ENCODE data around the gene SLC22A3.

The SLC22A3 gene

DNA sequence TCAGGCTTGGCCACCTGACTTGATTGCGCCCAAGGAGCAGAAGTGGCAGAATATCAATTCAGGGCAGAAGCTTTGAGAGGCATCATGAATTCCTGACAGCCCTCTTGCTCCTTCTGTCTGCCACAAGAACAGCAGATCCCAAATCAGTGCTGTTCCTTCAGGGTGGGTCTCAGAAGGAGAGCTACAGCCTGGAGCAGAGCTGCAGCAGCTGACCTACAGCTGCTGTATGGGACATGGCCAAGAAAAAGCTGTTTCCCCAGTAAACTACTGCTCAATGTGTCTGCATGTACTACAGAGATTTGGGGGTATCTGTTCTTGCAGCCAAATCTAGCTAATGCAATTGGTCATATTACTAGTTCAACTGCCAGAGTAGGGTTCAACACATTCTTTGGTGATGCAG lies 69.0 kb downstream of the SLC22A3 start:
- no peak for DNase-seq (ENCODE audit: low read depth in 3 of 3)

- no peak for DNase-seq (ENCODE audit: low read depth in 3 of 3)
These were observed 69.4 kb downstream of the SLC22A3 start for GRCh38 chr6:160417550-160417949.

GRCh38 chr6:160418370-160418769 lies 70.2 kb downstream of the SLC22A3 start:
- no peak for DNase-seq (ENCODE audit: low read depth in 3 of 3)

DNA sequence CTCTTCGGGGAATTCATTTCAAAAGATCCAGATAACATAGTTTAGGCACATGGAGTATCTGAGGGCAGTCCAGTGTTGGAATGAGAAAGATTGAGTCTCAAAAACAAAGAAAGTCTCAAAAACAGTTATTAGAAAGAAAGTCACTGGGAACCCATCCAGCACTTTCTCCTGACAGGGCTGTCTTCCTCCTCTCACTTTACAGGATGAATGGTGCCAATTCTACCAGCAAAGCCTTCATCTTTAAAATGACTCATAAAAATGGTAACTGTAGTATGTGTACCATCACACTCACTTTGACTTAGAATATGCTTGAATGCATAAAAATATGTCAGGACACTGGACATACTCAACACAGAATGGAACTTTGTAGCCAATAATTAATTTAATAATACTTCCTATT lies 71.3 kb downstream of the SLC22A3 start:
- DNase-seq (ENCODE audit: low read depth in 3 of 3) = no peak

- no peak for DNase-seq (ENCODE audit: low read depth in 3 of 3)
These were observed 72.2 kb downstream of the SLC22A3 start for GRCh38 chr6:160420253-160420968.

DNA sequence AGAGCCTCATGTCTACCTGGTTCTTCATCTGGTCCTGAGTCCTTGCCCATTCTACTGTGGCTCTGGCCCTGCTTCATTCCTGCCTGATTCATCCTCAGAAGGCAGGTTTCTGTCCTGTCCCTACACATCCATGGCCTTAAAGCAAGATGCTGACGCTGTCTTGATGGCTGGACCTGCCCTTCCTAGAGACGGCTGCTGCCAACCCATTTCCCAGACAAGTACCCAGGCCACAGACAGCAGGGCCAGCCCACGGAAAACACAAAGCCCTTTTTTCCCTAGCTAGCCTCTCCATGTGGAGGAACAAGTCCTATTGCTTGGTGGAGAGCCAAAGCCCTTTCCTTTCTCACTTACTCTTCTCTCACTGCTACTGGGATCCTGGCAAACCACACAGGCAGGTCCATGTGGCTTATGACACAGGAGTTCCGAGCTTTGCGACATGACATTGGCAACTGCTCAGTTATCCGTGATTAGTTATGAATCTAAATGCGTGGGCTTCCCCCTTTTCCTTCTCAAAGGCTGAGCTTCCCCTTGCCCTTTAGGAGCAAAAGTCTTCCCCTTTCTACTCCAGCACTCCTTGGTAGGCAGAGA lies 72.9 kb downstream of the SLC22A3 start:
- DNase-seq (ENCODE audit: low read depth in 3 of 3) = no peak

GRCh38 chr6:160421854-160422253 lies 73.7 kb downstream of the SLC22A3 start:
- no peak for DNase-seq (ENCODE audit: low read depth in 3 of 3)

GRCh38 chr6:160424256-160424655 lies 76.1 kb downstream of the SLC22A3 start:
- DNase-seq (ENCODE audit: low read depth in 3 of 3) = no peak

DNA sequence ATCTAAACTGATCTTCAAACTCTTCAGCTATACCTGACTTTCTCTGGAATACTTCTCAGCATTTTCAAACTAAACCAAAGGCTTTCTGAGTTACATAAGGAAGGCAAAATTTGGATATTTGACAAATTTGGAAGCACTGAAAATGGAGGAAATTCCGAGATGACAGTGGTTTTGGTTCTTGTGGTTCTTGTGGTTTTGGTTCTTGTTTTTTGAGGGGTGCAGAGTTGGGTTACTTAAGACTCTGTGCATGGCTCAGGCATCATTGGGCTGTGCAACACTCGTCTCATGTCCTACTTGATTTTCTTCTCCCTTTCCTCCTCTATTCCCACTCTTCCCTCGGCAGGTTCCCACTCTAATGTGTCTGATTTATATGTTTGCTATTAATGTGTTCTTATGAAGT lies 78.0 kb downstream of the SLC22A3 start:
- no peak for DNase-seq (ENCODE audit: low read depth in 3 of 3)

DNA sequence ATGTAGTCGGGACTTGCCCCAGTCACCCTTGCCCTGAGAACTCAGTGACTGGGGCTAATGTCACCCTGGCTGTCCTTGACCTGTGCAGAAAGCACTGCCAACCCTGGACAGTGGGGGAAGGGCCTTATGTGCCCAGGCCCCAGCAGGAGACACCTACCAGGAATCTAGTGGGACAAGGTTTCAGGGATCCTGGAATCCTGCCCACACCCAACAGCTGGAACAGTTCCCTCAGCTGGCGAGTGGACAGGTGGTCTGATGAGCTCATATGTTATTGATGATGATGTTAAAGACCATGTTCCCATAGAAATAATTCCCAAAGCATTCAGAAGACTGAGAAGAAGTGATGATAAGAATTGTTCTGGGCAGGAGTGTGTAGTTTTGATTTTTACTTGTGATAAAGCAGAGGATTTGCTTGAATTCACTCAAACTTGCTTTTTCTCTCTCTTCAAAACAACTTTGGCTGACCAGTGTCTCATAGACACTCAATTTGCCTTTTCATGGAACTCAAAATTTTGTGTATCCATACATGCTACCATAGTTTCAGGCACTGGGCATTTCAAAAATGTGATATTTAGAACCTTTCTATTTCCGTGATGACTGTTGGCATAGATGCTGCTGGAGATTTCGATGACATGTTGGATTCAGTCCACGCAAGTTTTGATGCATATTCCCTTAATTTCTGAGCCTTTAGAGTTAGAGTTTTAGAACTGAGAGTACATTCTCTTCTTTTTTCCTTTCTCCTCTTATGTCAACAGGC lies 79.3 kb downstream of the SLC22A3 start:
- no peak for DNase-seq (ENCODE audit: low read depth in 3 of 3)

DNA sequence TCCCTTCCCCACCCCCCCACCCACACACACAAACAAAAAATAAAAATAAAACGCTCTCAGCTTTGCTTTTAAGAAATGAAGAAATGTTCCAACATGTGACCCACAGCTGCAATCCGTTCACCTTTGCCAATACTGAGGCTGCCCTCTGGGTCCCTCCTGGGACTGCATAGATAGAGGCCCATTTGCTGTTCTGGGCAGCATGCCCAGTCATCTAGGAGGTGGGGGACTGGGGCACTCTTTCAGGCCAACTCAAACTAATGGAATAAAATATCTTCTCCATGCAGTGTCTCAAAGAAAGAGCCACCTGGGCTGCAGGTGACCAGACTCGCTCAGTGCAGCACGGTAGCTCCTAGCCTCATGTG lies 79.9 kb downstream of the SLC22A3 start:
- no peak for DNase-seq (ENCODE audit: low read depth in 3 of 3)

- DNase-seq (ENCODE audit: low read depth in 3 of 3) = no peak
These were observed 80.8 kb downstream of the SLC22A3 start for GRCh38 chr6:160428818-160429619.

DNA sequence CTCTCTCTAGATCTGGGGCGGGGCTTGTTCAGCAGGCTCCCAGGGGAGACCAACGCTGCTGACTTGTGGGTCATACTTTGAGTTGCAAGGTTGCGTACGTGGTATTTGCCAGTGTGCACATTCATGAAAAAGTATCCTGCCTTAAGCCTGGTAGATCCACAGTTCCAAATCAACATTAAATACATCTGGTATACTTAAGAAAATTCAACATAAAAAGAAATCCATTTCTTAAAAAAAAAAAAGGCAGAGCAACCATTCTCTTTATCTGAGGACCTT lies 81.4 kb downstream of the SLC22A3 start:
- no peak for DNase-seq (ENCODE audit: low read depth in 3 of 3)

DNA sequence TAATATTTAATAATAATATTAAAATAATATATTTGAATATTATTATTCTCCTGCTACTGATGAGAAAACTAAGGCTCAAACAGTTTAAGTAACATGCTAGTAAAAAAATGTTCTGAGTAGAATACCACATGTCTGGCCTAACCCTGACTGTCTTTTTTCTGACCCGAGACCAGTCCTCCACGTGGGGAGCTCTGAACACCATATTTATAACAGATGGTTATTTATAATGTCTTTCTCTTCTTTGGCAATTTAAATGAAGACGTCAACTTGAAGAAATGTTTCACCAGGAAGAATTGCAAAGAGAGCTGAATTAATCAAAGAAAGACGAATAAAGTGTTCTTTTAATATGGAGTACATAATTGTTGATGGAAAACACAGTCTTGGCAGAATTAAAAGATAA lies 82.0 kb downstream of the SLC22A3 start:
- no peak for DNase-seq (ENCODE audit: low read depth in 3 of 3)

DNA sequence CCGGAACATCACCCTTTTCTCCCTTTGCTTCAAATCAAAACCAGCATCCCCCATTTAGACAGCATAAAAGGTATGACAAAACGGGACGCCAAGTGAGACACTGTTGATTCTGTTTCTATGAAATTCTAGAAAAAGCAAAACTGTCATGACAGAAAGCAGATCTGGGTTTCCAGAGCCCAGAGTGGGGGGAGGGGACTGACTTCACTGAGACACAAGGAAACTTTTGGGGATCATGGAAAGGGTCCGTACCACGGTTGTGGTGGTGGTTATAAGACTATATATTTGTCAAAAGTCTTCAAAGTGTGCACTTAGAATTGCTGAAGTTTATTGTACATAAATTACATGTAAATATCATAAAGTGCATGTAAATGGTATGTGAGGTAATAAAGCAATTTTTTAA lies 82.6 kb downstream of the SLC22A3 start:
- no peak for DNase-seq (ENCODE audit: low read depth in 3 of 3)

DNA sequence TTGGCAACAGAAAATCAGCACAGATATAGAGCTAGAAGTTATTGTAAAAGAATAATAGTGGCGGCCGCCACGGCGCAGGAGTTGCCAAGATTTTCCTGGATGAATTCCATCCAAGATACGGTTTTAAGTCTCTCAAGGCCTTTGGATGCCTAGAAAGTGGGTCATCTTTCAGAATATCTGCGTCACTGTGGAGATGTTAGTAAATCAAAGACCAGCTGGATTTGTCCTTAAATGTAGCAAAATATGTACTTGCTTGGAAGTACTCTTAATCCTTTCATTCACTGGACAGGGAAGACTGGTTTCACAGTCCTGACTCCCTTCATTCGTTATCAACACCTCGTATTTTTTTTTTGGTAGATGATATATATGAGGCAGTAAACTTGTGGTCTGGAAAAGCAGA lies 83.0 kb downstream of the SLC22A3 start:
- no peak for DNase-seq (ENCODE audit: low read depth in 3 of 3)

- DNase-seq (ENCODE audit: low read depth in 3 of 3) = no peak
These were observed 83.7 kb downstream of the SLC22A3 start for GRCh38 chr6:160431791-160432404.

- no peak for DNase-seq (ENCODE audit: low read depth in 3 of 3)
These were observed 87.8 kb downstream of the SLC22A3 start for GRCh38 chr6:160435935-160436334.

GRCh38 chr6:160437154-160437553 lies 89.0 kb downstream of the SLC22A3 start:
- DNase-seq (ENCODE audit: low read depth in 3 of 3) = no peak

GRCh38 chr6:160437775-160438174 lies 89.6 kb downstream of the SLC22A3 start:
- DNase-seq (ENCODE audit: low read depth in 3 of 3) = no peak

DNA sequence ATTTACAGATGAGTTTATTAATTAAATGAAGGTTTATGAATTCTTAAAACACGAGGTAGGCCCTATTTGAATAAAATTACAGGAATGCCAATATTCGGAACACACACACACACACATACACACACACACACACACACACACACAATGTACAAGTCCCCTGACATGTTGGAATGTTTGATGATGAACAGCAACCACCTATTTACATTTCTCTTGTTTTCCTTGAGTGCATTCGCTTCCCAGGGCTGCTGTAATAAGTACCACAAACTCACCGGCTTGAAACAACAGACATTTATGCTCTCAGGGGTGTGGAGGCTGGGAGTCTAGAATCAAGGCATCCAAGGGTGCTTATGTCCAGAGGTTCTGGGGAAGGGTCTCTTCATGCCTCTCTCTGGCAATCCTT lies 90.3 kb downstream of the SLC22A3 start:
- no peak for DNase-seq (ENCODE audit: low read depth in 3 of 3)

DNA sequence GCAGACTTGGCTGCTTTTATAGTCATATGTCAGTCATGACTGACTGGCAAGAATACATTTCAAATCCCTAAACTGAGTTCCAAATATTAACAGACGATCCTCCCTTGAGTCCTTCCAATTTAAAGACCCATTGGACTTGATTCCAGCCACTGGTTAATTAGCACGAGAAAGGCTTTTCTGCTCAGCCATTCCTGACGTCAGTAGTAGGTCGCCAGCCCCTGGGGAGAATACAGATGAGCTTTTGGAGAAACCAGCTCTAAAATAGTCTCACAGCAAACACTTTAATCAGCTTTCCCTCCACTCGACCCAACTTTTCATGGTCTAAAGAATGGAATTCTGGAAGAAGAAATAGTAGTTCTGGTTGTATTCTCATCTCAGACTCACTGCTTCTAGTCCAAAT lies 91.6 kb downstream of the SLC22A3 start:
- no peak for DNase-seq (ENCODE audit: low read depth in 3 of 3)

Data from stimulated activated CD4-positive, alpha-beta T cell treated with anti-CD3 and anti-CD28 coated beads, TNF-alpha, amount 100 ng/mL, for 48 hours (primary cell).